ENCODE data around the gene PHLDB2.

The PHLDB2 gene

GRCh38 chr3:111963424-111963823, 104.4 kb downstream of the PHLDB2 start:
- TF ChIP-seq ZNF274 (IDR thresholded peaks at IDR 0.05; ENCODE audit: low read depth, low read length): no peak
- no peak overlapping the region for H3K4me3 ChIP-seq (ENCODE audit: low read length)

GRCh38 chr3:111965484-111965883, 106.4 kb downstream of the PHLDB2 start:
- no peak overlapping the region for H3K4me3 ChIP-seq (ENCODE audit: low read length)
- TF ChIP-seq ZNF274 (IDR thresholded peaks at IDR 0.05; ENCODE audit: low read depth, low read length): no peak

GRCh38 chr3:111967068-111967467, 108.0 kb downstream of the PHLDB2 start:
- no peak overlapping the region for H3K4me3 ChIP-seq (ENCODE audit: low read length)
- no peak for TF ChIP-seq ZNF274 (IDR thresholded peaks at IDR 0.05; ENCODE audit: low read depth, low read length)

GRCh38 chr3:111967651-111968274, 108.7 kb downstream of the PHLDB2 start:
- no peak for TF ChIP-seq ZNF274 (IDR thresholded peaks at IDR 0.05; ENCODE audit: low read depth, low read length)

GRCh38 chr3:111968319-111969054, 109.4 kb downstream of the PHLDB2 start:
- TF ChIP-seq ZNF274 (IDR thresholded peaks at IDR 0.05; ENCODE audit: low read depth, low read length): no peak

More at GRCh38 chr3:111967651-111968274, 108.7 kb downstream of the PHLDB2 start:
- no peak overlapping the region for H3K4me3 ChIP-seq (ENCODE audit: low read length)

GRCh38 chr3:111970376-111970775, 111.3 kb downstream of the PHLDB2 start:
- TF ChIP-seq ZNF274 (IDR thresholded peaks at IDR 0.05; ENCODE audit: low read depth, low read length): no peak
- no peak overlapping the region for H3K4me3 ChIP-seq (ENCODE audit: low read length)

More at GRCh38 chr3:111968319-111969054, 109.4 kb downstream of the PHLDB2 start:
- H3K4me3 ChIP-seq (ENCODE audit: low read length): no peak overlapping the region

- no peak overlapping the region for H3K4me3 ChIP-seq (ENCODE audit: low read length)
- no peak for TF ChIP-seq ZNF274 (IDR thresholded peaks at IDR 0.05; ENCODE audit: low read depth, low read length)
These were observed 112.6 kb downstream of the PHLDB2 start for GRCh38 chr3:111971533-111972130.

- H3K4me3 ChIP-seq (ENCODE audit: low read length): no peak overlapping the region
- no peak for TF ChIP-seq ZNF274 (IDR thresholded peaks at IDR 0.05; ENCODE audit: low read depth, low read length)
These were observed 113.8 kb downstream of the PHLDB2 start for GRCh38 chr3:111972891-111973290.

- no peak overlapping the region for H3K4me3 ChIP-seq (ENCODE audit: low read length)
- no peak for TF ChIP-seq ZNF274 (IDR thresholded peaks at IDR 0.05; ENCODE audit: low read depth, low read length)
These were observed 116.1 kb downstream of the PHLDB2 start for GRCh38 chr3:111975131-111975530.

GRCh38 chr3:111976254-111976653, 117.2 kb downstream of the PHLDB2 start:
- H3K4me3 ChIP-seq (ENCODE audit: low read length): no peak overlapping the region
- TF ChIP-seq ZNF274 (IDR thresholded peaks at IDR 0.05; ENCODE audit: low read depth, low read length): no peak

- H3K4me3 ChIP-seq (ENCODE audit: low read length): peak within 1 kb of the TSS; percentile 80
- no peak for TF ChIP-seq ZNF274 (IDR thresholded peaks at IDR 0.05; ENCODE audit: low read depth, low read length)
These were observed 119.7 kb downstream of the PHLDB2 start, which contains the start of gene ABHD10 for GRCh38 chr3:111978583-111979433. Gene ABHD10 (plus strand): TSS chr3:111979026. CDS start chr3:111979062, 36 bp downstream.

- TF ChIP-seq ZNF274 (IDR thresholded peaks at IDR 0.05; ENCODE audit: low read depth, low read length): no peak
- H3K4me3 ChIP-seq (ENCODE audit: low read length): peak overlapping the region; percentile 80
These were observed 120.5 kb downstream of the PHLDB2 start for GRCh38 chr3:111979434-111980038.

- H3K4me3 ChIP-seq (ENCODE audit: low read length): peak overlapping the region; percentile 6
- TF ChIP-seq ZNF274 (IDR thresholded peaks at IDR 0.05; ENCODE audit: low read depth, low read length): no peak
These were observed 121.8 kb downstream of the PHLDB2 start for GRCh38 chr3:111980716-111981456.

All from GM08714 (cell line).